CD14-positive monocyte (primary cell): ENCODE measurements around the gene CEP290. TPM values are rescaled to one million over a fixed set of nuclear protein-coding genes. Genes with fewer than 3 reads are reported as not detected.

Experiments
- DNase-seq, 3 donors: peaks; one replicate each; pipeline ENCODE4 v3.0.0-alpha.2; 2011 to 2022
- H2AFZ ChIP-seq: 2 replicates; pipeline ENCODE4 v1.6.0; 2012; ENCODE audit warnings: mild to moderate bottlenecking, low read depth, low read length, inconsistent platforms; ENCODE audit not compliant: insufficient read depth, poor library complexity, severe bottlenecking
- H3K27ac ChIP-seq, 2 donors: 1 replicate in 1 of 2; 2 replicates in 1 of 2; pipeline ENCODE4 v1.5.1; 2012 to 2013; ENCODE audit warnings: low read length in 2 of 2, control low read depth in 1 of 2, inconsistent platforms in 1 of 2, low read depth in 1 of 2, mild to moderate bottlenecking in 1 of 2
- H3K27me3 ChIP-seq, 2 donors: one replicate each; pipeline versions ENCODE4 v1.6.0 to v1.6.1; 2011 to 2013; ENCODE audit warnings: low read length in 2 of 2; ENCODE audit not compliant: control insufficient read depth in 2 of 2, insufficient read depth in 2 of 2
- H3K36me3 ChIP-seq, 2 donors: replicated peaks in 1 of 2; 1 replicate in 1 of 2; 2 replicates in 1 of 2; pipeline versions ENCODE4 v1.5.1 to v1.6.1; 2012 to 2013; ENCODE audit warnings: low read length in 2 of 2, control low read depth in 1 of 2, inconsistent platforms in 1 of 2, mild to moderate bottlenecking in 1 of 2; ENCODE audit not compliant: insufficient read depth in 2 of 2, control insufficient read depth in 1 of 2
- H3K4me1 ChIP-seq, 2 donors: 1 replicate in 1 of 2; 2 replicates in 1 of 2; pipeline versions ENCODE4 v1.5.1 to v1.6.1; 2012 to 2013; ENCODE audit warnings: low read length in 2 of 2, control low read depth in 1 of 2, inconsistent platforms in 1 of 2, mild to moderate bottlenecking in 1 of 2, moderate library complexity in 1 of 2; ENCODE audit not compliant: insufficient read depth in 2 of 2, control insufficient read depth in 1 of 2
- H3K4me2 ChIP-seq: replicated peaks from 2 replicates; pipeline ENCODE3; 2012; ENCODE audit warnings: low read length, moderate library complexity, mild to moderate bottlenecking; ENCODE audit not compliant: poor library complexity, severe bottlenecking; ENCODE audit errors: extremely low read depth
- H3K4me3 ChIP-seq, 3 experiments: fragments of 200-600 bp in 1 of 3; sonication (generic) in 1 of 3; replicated peaks in 1 of 3; 1 replicate in 2 of 3; 2 replicates in 1 of 3; pipeline ENCODE4 v1.5.1; 2011 to 2013; ENCODE audit warnings: low read length in 3 of 3, mild to moderate bottlenecking in 3 of 3, control low read depth in 2 of 3, low read depth in 2 of 3, inconsistent platforms in 1 of 3, moderate library complexity in 1 of 3
- H3K79me2 ChIP-seq: 2 replicates; pipeline ENCODE4 v1.6.0; 2012; ENCODE audit warnings: mild to moderate bottlenecking, control low read depth, inconsistent platforms, low read length, moderate library complexity; ENCODE audit not compliant: insufficient read depth
- H3K9ac ChIP-seq: 2 replicates; pipeline ENCODE4 v1.6.0; 2017; ENCODE audit warnings: low read length, mild to moderate bottlenecking; ENCODE audit not compliant: insufficient read depth, poor library complexity, severe bottlenecking
- H3K9me3 ChIP-seq, 2 donors: replicated peaks in 1 of 2; 1 replicate in 1 of 2; 2 replicates in 1 of 2; pipeline versions ENCODE4 v1.5.1 to v1.6.1; 2012 to 2013; ENCODE audit warnings: low read length in 2 of 2, control low read depth in 1 of 2; ENCODE audit not compliant: control insufficient read depth in 1 of 2, insufficient read depth in 1 of 2
- H4K20me1 ChIP-seq: 2 replicates; pipeline ENCODE4 v1.6.0; 2012; ENCODE audit warnings: mild to moderate bottlenecking, low read length, control low read depth, moderate library complexity; ENCODE audit not compliant: insufficient read depth
- H3K27ac Mint-ChIP-seq, 7 donors: one replicate each; pipeline ENCODE4 v1.8.0; 2020; ENCODE audit warnings: mild to moderate bottlenecking in 7 of 7, mixed read lengths in 7 of 7, moderate library complexity in 6 of 7, inconsistent platforms in 2 of 7
- H3K27me3 Mint-ChIP-seq, 3 donors: one replicate each; pipeline ENCODE4 v1.8.0; 2021 to 2022; ENCODE audit warnings: low read depth in 3 of 3, mild to moderate bottlenecking in 3 of 3, mixed read lengths in 3 of 3, moderate library complexity in 3 of 3, inconsistent platforms in 1 of 3
- H3K36me3 Mint-ChIP-seq, 2 donors: one replicate each; pipeline ENCODE4 v1.8.0; 2020; ENCODE audit warnings: mixed read lengths in 2 of 2, inconsistent platforms in 1 of 2, mild to moderate bottlenecking in 1 of 2
- H3K4me1 Mint-ChIP-seq: one replicate; pipeline ENCODE4 v1.8.0; 2020; ENCODE audit warnings: mild to moderate bottlenecking, mixed read lengths
- H3K4me3 Mint-ChIP-seq, 2 donors: one replicate each; pipeline ENCODE4 v1.8.0; 2020; ENCODE audit warnings: mild to moderate bottlenecking in 2 of 2, mixed read lengths in 2 of 2, moderate library complexity in 1 of 2
- H3K9me3 Mint-ChIP-seq, 7 donors: one replicate each; pipeline ENCODE4 v1.8.0; 2020 to 2022; ENCODE audit warnings: mixed read lengths in 7 of 7, mild to moderate bottlenecking in 6 of 7, moderate library complexity in 6 of 7, inconsistent platforms in 2 of 7
- CTCF ChIP-seq: fragments of 200-600 bp; IDR thresholded peaks from one replicate; pipeline ENCODE4 v1.8.0; 2022; ENCODE audit warnings: antibody characterized with exemption, mild to moderate bottlenecking
- WGBS: methylation state at CpG from one replicate; pipeline ENCODE4 v1.1.5; 2013; ENCODE audit warnings: missing lambda C conversion rate; ENCODE audit not compliant: insufficient coverage; 5-methylcytosine and 5-hydroxymethylcytosine counted together
- intact Hi-C, 2 donors: fragments of 100-400 bp; cut with micrococcal nuclease; formaldehyde crosslinking; loops; one replicate each; pipeline versions ENCODE4 v1.15.0 to v1.15.1; 2023
- polyA plus RNA-seq, 3 donors: library from polyadenylated mRNA; depleted of rRNA in 1 of 3; unstranded in 2 of 3; stranded (reverse) in 1 of 3; fragments of 300-500 nt in 2 of 3; fragments of >200 nt in 1 of 3; fragmentation: Illumina TruSeq in 2 of 3; gene quantifications; 1 replicate in 2 of 3; 2 replicates in 1 of 3; pipeline ENCODE4 v1.2.3, GENCODE V29; 2012 to 2021

CEP290 gene
- polyA plus RNA-seq, 3 donors, result 0.55 to 1.5 (median 0.71) TPM

DNA sequence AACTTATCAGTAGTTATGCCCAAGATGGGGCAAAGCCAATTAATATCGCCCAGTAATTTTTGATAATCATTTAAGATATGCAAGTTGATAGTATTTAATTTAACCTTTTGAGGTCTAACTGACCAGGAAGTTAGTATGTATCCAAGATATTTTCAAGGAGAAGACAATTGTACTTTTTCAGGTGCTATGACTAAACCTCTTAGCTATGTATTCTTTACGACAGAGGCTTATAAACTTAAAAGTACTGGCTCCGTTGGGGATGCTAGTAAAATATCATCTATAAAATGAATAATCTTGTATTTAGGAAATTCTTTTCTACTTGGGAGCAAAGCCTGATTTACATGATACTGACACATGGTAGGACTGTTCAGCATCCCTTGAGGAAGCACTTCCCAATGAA lies 40.5 kb upstream of the CEP290 start:
- H3K27me3 Mint-ChIP-seq, result no peaks in the 10 kb centered on the region
- no peak for DNase-seq
- peaks cover 0 to 8% (median 1%) of the 10 kb centered on the region in 7 donors for H3K9me3 Mint-ChIP-seq
- no peaks in the 10 kb centered on the region for H3K4me1 Mint-ChIP-seq
- intact Hi-C loops, result no loop called here
- H3K27ac Mint-ChIP-seq, result no peak overlapping the region
- H3K27ac ChIP-seq, result no peak overlapping the region
- peaks cover 2 to 56% of the 10 kb centered on the region in 2 donors for H3K36me3 ChIP-seq
- no peaks in the 10 kb centered on the region for H4K20me1 ChIP-seq
- no peaks in the 10 kb centered on the region for H3K9me3 ChIP-seq
- WGBS, result no CpG with 5 or more reads among the region's 3 CpGs
- H3K36me3 Mint-ChIP-seq, result peaks cover 36 to 53% of the 10 kb centered on the region in 2 donors
- H3K4me1 ChIP-seq, result no peaks in the 10 kb centered on the region
- H3K4me2 ChIP-seq, result no peak overlapping the region
- H3K4me3 ChIP-seq, result no peak overlapping the region
- no peak overlapping the region for H3K4me3 Mint-ChIP-seq
- no peaks in the 10 kb centered on the region for H3K27me3 ChIP-seq
- no peak for TF ChIP-seq CTCF
- no peaks in the 10 kb centered on the region for H3K79me2 ChIP-seq
- no peak overlapping the region for H3K9ac ChIP-seq
- no peak overlapping the region for H2AFZ ChIP-seq

DNA sequence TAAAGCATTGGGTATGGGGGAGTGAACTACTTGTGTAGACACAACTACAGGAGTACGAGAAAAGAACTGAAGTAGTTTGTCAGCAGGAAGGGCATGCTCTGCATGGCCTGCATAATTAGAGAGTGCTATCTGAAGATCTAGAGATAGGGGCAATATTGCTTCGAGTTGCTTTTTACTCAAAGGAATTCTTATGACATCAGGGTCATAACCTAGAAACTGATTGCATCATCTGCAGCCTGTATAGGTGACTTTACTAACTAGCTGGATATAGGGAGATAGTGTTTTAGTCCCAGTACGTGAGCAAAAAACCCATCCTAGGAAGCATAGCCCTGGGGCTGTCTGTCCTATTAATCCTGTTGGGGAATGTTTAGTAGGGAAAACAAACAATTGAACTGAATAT lies 40.0 kb upstream of the CEP290 start:
- H3K4me1 Mint-ChIP-seq, result no peaks in the 10 kb centered on the region
- H3K4me3 Mint-ChIP-seq, result no peak overlapping the region
- Histone ChIP-seq H4K20me1 (no peaks in the 10 kb centered on the region), H3K4me3 (no peak overlapping the region), H3K27me3 (no peaks in the 10 kb centered on the region), H2AFZ (no peak overlapping the region), H3K27ac (no peak overlapping the region), H3K4me2 (no peak overlapping the region), H3K9me3 (no peaks in the 10 kb centered on the region), H3K4me1 (no peaks in the 10 kb centered on the region), H3K9ac (no peak overlapping the region), H3K36me3 (peaks cover 2 to 57% of the 10 kb centered on the region in 2 donors), H3K79me2 (no peaks in the 10 kb centered on the region)
- 83% methylated on average over 2 of the region's 3 CpGs for WGBS
- DNase-seq, result no peak
- peaks cover 39 to 59% of the 10 kb centered on the region in 2 donors for H3K36me3 Mint-ChIP-seq
- TF ChIP-seq CTCF, result no peak
- peaks cover 0 to 8% (median 1%) of the 10 kb centered on the region in 7 donors for H3K9me3 Mint-ChIP-seq
- H3K27ac Mint-ChIP-seq, result no peak overlapping the region
- no peaks in the 10 kb centered on the region for H3K27me3 Mint-ChIP-seq
- intact Hi-C loops, result no loop called here
